ENCODE results near the gene AADAT.

- no peak for TF ChIP-seq CTCF (IDR thresholded peaks at IDR 0.05; ENCODE audit: low read depth, low read length, missing input control)
- TF ChIP-seq NR2F2 (IDR thresholded peaks at IDR 0.05) = no peak
- TF ChIP-seq MAX (IDR thresholded peaks at IDR 0.05) = no peak
- no peak for TF ChIP-seq RXRA (IDR thresholded peaks at IDR 0.05)
- no peak for TF ChIP-seq TAF1 (conservative IDR thresholded peaks at IDR 0.05)
- TF ChIP-seq ATF3 (IDR thresholded peaks at IDR 0.05) = no peak
- TF ChIP-seq RAD21 (IDR thresholded peaks at IDR 0.05) = no peak
- no peak for TF ChIP-seq REST (IDR thresholded peaks at IDR 0.05)
- TF ChIP-seq HNF4G (IDR thresholded peaks at IDR 0.05) = no peak
- no peak for TF ChIP-seq ZBTB33 (IDR thresholded peaks at IDR 0.05)
Observed at GRCh38 chr4:170124406-170124805, 34.6 kb upstream of the AADAT start.

Measured in liver (tissue), 3 donors.